Stimulated activated naive CD8-positive, alpha-beta T cell treated with anti-CD3 and anti-CD28 coated beads, Interleukin-15, amount 100 ng/mL, for 72 hours (primary cell): Measurements from ENCODE around the gene PLEKHG5.

Source experiments
- ATAC-seq: fragments of 150-1000 bp; cut with Tn5 transposase; 2 replicates; pipeline ENCODE4 v1.10.0; 2021; ENCODE audit warnings: mild to moderate bottlenecking, moderate library complexity
- DNase-seq, 2 donors: peaks; one replicate each; pipeline ENCODE4 v3.0.0; 2021 to 2022
- H3K27ac Mint-ChIP-seq, 2 donors: one replicate each; pipeline ENCODE4 v1.8.0; 2022; ENCODE audit warnings: mild to moderate bottlenecking in 2 of 2, mixed read lengths in 2 of 2, moderate library complexity in 2 of 2
- H3K27me3 Mint-ChIP-seq: one replicate; pipeline ENCODE4 v1.8.0; 2022; ENCODE audit warnings: mixed read lengths
- H3K4me1 Mint-ChIP-seq: one replicate; pipeline ENCODE4 v1.8.0; 2022; ENCODE audit warnings: mild to moderate bottlenecking, mixed read lengths
- H3K4me3 Mint-ChIP-seq, 2 donors: one replicate each; pipeline ENCODE4 v1.8.0; 2022; ENCODE audit warnings: mild to moderate bottlenecking in 2 of 2, mixed read lengths in 2 of 2, moderate library complexity in 1 of 2
- H3K9me3 Mint-ChIP-seq, 2 donors: one replicate each; pipeline ENCODE4 v1.8.0; 2022; ENCODE audit warnings: mixed read lengths in 2 of 2

Gene PLEKHG5, protein sequence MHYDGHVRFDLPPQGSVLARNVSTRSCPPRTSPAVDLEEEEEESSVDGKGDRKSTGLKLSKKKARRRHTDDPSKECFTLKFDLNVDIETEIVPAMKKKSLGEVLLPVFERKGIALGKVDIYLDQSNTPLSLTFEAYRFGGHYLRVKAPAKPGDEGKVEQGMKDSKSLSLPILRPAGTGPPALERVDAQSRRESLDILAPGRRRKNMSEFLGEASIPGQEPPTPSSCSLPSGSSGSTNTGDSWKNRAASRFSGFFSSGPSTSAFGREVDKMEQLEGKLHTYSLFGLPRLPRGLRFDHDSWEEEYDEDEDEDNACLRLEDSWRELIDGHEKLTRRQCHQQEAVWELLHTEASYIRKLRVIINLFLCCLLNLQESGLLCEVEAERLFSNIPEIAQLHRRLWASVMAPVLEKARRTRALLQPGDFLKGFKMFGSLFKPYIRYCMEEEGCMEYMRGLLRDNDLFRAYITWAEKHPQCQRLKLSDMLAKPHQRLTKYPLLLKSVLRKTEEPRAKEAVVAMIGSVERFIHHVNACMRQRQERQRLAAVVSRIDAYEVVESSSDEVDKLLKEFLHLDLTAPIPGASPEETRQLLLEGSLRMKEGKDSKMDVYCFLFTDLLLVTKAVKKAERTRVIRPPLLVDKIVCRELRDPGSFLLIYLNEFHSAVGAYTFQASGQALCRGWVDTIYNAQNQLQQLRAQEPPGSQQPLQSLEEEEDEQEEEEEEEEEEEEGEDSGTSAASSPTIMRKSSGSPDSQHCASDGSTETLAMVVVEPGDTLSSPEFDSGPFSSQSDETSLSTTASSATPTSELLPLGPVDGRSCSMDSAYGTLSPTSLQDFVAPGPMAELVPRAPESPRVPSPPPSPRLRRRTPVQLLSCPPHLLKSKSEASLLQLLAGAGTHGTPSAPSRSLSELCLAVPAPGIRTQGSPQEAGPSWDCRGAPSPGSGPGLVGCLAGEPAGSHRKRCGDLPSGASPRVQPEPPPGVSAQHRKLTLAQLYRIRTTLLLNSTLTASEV

DNA sequence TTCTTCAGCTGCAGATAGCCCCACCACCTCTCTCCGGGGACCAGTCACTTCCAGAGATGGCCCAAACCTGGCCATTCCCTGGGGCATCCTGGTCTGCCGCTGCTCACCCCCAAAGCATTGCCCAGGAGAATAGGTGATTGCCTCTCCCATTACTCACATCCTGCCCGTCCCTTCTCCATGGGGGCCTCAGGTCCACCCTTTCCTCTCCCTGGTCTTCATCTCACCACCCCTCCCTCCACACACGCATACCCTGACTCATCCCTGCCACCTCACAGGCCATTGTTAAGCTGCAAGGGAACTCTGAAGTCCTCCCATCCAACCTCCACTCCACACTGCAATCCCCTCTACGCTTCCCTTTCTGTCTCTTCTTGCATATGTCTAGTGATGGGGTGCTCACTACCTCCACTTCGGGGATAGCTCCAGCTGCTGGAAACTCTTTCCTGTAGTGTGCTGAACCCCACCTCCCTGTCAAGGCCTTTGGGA is at the start of gene PLEKHG5:
Gene PLEKHG5 (minus strand): TSS at position 188 of the 483 bp plus-strand sequence. CDS start 14,096 bp downstream, outside the sequence.
- Mint-ChIP-seq H3K9me3 (no peaks in the 10 kb centered on the region), H3K27me3 (peaks cover 30% of the 10 kb centered on the region), H3K4me3 (peak within 1 kb of the TSS; percentile 88 to 93), H3K27ac (peak within 1 kb of the TSS; percentile 90 to 92), H3K4me1 (peaks cover 45% of the 10 kb centered on the region)
- DNase-seq (no peak), ATAC-seq (no peak)

DNA sequence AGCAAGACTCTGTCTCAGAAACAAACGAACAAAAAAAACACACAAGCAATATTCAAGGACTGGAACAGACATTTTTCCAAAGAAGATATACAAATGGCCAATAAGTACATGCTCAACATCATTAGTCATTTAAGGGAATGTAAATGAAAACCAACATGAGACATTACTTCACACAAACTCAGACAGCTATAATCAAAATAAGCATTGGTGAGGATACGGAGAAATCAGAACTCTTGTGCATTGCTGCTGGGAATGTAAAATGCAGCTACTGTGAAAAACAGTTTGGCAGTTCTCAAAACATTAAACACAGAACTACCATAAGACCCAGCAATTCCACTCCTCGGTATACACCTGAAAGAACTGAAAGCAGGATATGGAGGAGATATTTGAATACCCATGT is 47.5 kb upstream of the PLEKHG5 start:
- Mint-ChIP-seq H3K27ac (no peak overlapping the region), H3K4me3 (no peak overlapping the region), H3K4me1 (no peaks in the 10 kb centered on the region), H3K27me3 (no peaks in the 10 kb centered on the region), H3K9me3 (no peaks in the 10 kb centered on the region)
- no peak for DNase-seq
- no peak for ATAC-seq

DNA sequence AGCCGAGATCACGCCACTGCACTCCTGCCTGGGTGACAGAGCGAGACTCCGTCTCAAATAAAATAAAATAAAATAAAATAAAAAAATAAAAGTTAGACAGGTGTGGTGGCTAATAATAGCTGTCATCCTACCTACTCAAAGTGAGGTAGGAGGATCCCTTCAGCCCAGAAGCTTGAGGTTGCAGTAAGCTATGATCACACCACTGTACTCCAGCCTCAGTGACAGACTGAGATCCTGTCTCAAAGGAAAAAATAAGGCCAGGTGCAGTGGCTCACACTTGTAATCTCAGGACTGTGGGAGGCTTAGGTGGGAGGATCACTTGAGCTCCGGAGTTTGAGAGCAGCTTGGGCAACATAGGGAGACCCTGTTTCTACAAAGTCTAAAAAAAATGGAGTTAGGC is 44.8 kb upstream of the PLEKHG5 start:
- Mint-ChIP-seq H3K27me3 (no peaks in the 10 kb centered on the region), H3K27ac (no peak overlapping the region), H3K4me3 (no peak overlapping the region), H3K4me1 (no peaks in the 10 kb centered on the region), H3K9me3 (no peaks in the 10 kb centered on the region)
- DNase-seq = no peak
- no peak for ATAC-seq

DNA sequence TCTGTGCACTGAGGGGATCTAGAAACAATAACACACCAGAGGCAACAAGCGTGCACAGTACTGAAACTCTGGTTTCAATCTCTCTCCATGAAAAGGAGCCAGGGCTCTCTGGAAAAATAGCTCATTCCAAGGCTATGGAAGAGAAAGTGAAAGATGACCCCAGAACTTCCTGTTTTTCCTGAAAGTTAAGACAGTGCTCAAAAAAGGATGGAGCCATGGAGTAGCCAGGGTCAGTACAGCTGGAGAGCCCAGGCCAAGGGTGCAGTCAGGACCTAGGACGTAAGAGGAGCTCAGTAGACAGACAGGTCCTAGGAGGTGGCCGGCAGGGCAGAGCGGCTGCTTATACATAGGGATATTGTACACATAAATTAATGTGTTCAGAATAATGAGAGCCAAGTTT is 43.7 kb upstream of the PLEKHG5 start:
- H3K27me3 Mint-ChIP-seq = no peaks in the 10 kb centered on the region
- DNase-seq = no peak
- peak overlapping the region; percentile 20 to 63 for H3K27ac Mint-ChIP-seq
- no peaks in the 10 kb centered on the region for H3K4me1 Mint-ChIP-seq
- H3K4me3 Mint-ChIP-seq = no peak overlapping the region
- ATAC-seq = no peak
- H3K9me3 Mint-ChIP-seq = no peaks in the 10 kb centered on the region

DNA sequence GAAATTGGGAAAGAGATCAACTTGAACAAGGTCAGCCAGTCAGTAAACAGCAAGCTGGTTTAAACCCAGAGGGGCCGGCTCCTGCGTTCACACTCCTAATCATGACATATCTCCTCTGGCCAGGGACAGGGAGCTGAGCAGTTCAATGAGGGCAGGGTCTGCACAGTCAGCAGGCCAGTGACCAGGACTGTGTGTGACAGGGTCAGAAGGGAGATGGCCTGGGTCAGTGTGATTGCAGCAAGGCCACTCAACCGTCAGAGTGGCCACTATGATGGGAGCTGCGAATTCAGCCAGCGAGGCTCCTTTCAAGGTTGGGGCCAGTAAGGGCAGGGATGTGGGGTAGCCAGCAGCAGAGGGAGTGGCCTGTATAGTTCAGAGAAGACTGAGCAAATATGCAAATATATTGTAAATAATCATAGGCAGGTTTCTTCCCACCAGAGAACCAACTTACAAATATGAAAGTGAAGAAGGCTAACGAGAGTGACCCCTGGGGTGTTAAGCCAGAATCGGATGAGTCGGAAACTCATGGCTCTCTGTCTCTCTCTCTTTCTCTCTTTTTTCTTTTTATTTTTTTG is 42.9 kb upstream of the PLEKHG5 start:
- no peak for DNase-seq
- Mint-ChIP-seq H3K4me1 (no peaks in the 10 kb centered on the region), H3K9me3 (no peaks in the 10 kb centered on the region), H3K27me3 (no peaks in the 10 kb centered on the region), H3K4me3 (no peak overlapping the region), H3K27ac (peak overlapping the region in 1 of 2 donors; percentile 34)
- ATAC-seq = no peak

DNA sequence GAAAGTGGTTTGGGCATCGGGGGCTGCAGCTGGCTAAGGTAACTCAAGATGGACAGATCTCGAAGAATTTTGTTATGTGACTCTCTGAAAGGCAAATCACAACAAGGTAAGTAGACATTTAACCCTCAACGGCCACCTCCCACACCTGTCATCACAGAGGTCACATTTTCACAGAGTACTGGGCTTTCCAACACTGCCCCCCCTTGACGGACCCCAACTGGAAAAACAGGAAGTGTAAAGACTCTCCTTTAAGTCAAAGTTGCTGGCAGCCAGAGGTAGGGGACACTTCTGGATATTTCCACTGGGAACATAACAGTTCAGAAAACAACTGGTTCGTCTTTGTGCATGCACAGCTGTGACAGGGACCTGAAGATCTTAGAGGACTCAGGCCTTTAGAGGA is 40.5 kb upstream of the PLEKHG5 start:
- Mint-ChIP-seq H3K27me3 (no peaks in the 10 kb centered on the region), H3K27ac (no peak overlapping the region), H3K4me3 (no peak overlapping the region), H3K4me1 (no peaks in the 10 kb centered on the region), H3K9me3 (no peaks in the 10 kb centered on the region)
- DNase-seq (no peak), ATAC-seq (no peak)

DNA sequence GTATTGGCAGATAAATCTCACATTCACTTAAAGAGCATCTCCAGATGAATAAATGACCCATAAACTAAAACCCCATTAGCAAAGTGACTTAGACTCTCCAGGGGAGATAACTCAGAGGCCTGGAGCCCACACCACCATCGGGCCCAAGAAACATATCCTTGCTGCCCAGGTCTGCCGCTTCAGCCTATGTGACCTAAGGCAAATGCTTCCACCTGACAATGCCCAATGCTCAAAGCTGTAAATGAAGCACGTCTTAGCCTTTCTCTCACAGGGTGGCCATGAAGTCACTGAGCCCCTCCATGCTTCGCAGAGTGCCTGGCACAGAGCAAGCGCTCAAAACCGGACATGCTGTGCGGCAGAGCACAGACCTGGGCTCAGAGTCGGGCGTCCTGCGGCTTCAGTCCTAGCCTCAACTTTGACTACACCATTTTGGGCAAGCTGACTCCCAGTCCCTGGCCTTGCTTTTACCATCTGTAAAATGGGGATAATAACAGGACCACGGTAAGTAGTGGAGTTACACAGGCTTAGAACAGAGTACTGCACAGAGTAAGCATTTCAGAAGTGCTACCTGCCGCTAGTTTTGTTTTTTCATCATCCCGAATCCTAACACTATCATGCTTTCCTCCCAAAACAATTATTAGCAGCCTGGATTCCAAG is 39.2 kb upstream of the PLEKHG5 start:
- Mint-ChIP-seq H3K27ac (no peak overlapping the region), H3K9me3 (no peaks in the 10 kb centered on the region), H3K4me1 (no peaks in the 10 kb centered on the region), H3K4me3 (no peak overlapping the region), H3K27me3 (no peaks in the 10 kb centered on the region)
- ATAC-seq (no peak), DNase-seq (no peak)

DNA sequence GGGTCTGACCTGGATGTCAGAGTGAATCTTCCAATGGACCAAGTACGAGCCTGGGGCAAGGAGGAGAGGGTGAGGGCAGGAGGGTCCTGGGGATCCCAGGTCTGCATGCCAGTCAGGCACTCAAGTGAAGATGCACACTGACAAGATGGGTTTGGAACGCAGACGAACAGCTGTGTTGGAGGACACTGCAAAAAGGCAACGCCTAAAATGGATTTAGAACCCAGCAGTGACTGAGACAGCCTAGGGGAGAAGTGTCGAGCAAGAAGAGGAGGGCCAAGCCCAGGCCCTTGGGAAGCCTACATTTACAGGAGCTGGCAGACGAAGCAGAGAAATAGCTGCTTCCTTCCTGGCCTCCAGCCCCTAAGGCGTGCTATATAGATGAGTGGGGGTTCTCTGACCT is 37.0 kb upstream of the PLEKHG5 start:
- Mint-ChIP-seq H3K27me3 (no peaks in the 10 kb centered on the region), H3K4me3 (no peak overlapping the region), H3K27ac (no peak overlapping the region), H3K9me3 (no peaks in the 10 kb centered on the region), H3K4me1 (no peaks in the 10 kb centered on the region)
- DNase-seq = no peak
- ATAC-seq = no peak

DNA sequence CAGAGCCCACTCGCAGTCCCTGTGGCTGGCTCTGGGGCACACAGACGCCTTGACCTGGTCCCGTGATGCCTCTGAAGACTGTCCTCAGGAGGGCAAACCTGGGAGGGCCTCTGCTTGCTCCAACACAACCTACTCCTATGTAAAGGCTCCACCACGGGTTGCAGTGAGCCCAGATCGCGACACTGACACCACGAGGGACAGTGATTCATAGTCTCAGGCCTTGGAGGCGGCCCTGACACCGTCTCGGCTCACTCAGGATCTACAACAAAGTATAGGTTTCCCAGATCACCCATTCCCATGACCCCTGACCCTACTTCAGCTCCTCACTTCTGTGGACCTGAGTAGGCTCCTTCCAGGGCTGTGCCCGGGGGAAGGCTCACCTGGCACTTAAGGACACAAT is 34.8 kb upstream of the PLEKHG5 start:
- no peak for ATAC-seq
- Mint-ChIP-seq H3K4me3 (no peak overlapping the region), H3K27me3 (no peaks in the 10 kb centered on the region), H3K4me1 (no peaks in the 10 kb centered on the region), H3K27ac (peak overlapping the region in 1 of 2 donors; percentile 31), H3K9me3 (no peaks in the 10 kb centered on the region)
- DNase-seq = no peak

DNA sequence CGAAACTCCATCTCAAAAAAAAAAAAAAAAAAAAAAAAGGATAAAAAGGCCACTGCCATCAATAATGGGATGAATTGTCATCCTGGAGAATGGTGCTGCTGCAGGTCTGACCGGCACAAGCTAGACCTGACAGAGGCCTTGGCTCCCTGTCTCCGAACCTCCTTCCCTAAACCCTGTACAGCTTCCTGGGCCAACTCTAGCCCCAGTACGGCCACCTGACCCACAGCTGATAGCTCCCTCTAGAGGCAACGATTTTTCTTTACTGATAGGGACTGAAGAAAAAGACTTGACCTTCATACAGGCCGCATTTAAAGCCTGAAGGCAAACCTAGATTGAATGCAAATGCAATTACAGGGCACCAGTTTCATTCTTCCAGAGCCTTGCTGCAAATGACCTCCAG is 32.1 kb upstream of the PLEKHG5 start:
- ATAC-seq (no peak), DNase-seq (no peak)
- H3K4me1 Mint-ChIP-seq = no peaks in the 10 kb centered on the region
- no peaks in the 10 kb centered on the region for H3K27me3 Mint-ChIP-seq
- H3K27ac Mint-ChIP-seq = no peak overlapping the region
- H3K9me3 Mint-ChIP-seq = no peaks in the 10 kb centered on the region
- no peak overlapping the region for H3K4me3 Mint-ChIP-seq

DNA sequence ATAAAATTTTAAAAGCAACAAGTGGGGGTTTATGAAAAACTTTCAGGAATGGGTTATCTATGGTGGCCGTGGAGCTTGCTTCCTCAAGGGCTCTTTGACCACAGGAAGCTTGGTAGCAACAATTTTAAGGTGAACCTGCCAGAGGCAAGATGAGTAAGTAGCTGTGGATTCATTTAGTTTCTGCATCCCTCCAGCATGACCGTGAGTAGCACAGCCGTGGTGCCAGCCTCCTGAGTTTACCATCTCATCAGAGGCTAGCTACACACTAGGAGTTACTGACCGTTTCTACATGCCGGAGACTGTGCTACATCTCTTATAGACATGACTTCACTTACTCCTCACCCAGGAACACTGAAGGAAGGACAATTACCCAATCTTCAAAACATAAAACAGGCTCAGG is 30.1 kb upstream of the PLEKHG5 start:
- Mint-ChIP-seq H3K27ac (no peak overlapping the region), H3K4me3 (no peak overlapping the region), H3K27me3 (no peaks in the 10 kb centered on the region), H3K9me3 (no peaks in the 10 kb centered on the region), H3K4me1 (no peaks in the 10 kb centered on the region)
- DNase-seq (no peak), ATAC-seq (no peak)

DNA sequence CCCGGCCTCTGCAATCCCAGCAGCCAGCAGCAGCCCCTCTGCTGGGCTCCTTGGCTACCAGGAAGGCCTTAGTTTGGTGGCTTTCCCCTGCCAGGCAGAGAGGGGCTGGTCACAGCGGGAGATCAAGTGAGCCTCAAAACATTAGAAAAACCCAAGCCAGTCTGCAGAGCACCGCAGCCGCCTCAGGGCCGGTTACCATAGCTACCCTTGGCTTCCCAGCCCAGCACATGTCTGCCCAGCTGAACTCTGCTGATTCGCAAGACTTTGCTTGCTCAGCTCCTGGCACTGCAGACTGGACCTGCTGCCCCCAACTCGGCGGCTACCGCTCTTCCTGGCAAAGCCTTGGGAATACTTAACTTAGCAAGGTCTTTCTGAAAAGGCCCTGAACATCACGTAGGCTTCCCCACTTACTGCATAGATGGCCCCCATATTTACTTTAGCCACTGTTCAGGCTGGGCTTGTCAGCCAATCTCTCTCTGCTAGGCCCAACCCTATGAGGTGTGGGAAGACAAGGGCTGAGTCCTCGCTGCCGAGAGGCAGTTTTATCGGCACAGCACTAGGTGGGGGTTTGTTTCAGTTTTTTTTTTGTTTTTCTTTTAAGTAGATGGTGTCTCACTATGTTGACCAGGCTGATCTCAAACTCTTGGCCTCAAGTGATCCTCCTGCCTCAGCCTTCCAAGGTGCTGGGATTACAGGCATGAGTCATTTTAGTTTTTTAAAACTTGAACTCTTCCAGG is 28.6 kb upstream of the PLEKHG5 start:
- Mint-ChIP-seq H3K4me1 (no peaks in the 10 kb centered on the region), H3K27ac (peak overlapping the region in 1 of 2 donors; percentile 68), H3K9me3 (no peaks in the 10 kb centered on the region), H3K27me3 (no peaks in the 10 kb centered on the region), H3K4me3 (no peak overlapping the region)
- DNase-seq (no peak), ATAC-seq (no peak)

DNA sequence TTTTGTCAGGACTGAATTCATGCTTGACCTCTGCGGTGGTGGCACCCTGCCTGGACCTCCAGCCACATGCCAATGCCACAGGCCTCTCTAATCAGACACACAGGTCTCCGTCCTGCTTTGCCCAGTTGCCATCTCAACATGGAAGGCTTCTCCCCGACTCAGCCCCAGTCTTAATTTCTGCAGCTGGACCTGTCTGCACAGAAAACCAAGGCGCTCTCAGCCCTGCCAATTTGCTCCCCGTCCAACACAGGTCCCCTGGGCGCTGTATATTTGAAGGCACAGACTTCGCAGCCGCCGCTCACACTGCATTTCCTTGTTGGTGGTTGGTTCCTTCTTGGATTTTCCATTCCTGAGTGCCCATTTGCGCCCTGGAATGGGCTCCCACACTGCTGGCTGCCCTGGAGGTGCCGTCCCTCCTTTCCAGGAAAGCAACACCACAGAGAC is 28.0 kb upstream of the PLEKHG5 start:
- no peak overlapping the region for H3K4me3 Mint-ChIP-seq
- H3K27me3 Mint-ChIP-seq = no peaks in the 10 kb centered on the region
- no peaks in the 10 kb centered on the region for H3K9me3 Mint-ChIP-seq
- DNase-seq (no peak), ATAC-seq (no peak)
- H3K27ac Mint-ChIP-seq = peak overlapping the region in 1 of 2 donors; percentile 68
- H3K4me1 Mint-ChIP-seq = no peaks in the 10 kb centered on the region

DNA sequence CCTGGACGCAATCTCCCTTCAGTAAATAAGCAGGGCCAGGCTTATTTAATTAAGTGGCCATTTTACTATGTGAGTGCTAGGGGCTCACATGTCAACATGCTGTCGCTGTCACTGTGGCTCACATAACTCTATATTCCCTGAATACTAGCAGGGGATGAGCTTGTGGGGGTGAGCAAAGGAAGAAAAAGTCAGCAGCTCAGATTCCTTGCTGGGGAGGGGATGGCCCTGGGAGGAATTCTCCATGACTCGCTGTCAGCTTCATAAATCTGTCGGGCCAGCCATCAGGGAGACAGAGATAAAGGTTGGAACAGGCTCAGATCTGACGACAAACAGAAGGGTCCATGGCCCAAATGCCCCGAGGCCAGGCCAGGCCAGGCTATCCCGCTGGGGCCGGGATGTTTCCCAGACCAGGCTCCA is 26.0 kb upstream of the PLEKHG5 start:
- H3K4me1 Mint-ChIP-seq = no peaks in the 10 kb centered on the region
- H3K27ac Mint-ChIP-seq = no peak overlapping the region
- no peaks in the 10 kb centered on the region for H3K9me3 Mint-ChIP-seq
- DNase-seq (no peak), ATAC-seq (no peak)
- H3K27me3 Mint-ChIP-seq = no peaks in the 10 kb centered on the region
- H3K4me3 Mint-ChIP-seq = no peak overlapping the region
